ELR (cell line): Measurements from ENCODE around the gene TIE1.
A peak's percentile ranks its signal among the peaks of the same experiment; 100 is the strongest.

Experiments
- DNase-seq: peaks from one replicate; pipeline ENCODE4 v3.0.0-alpha.2; 2015; ENCODE audit warnings: low read depth

The TIE1 gene

DNA sequence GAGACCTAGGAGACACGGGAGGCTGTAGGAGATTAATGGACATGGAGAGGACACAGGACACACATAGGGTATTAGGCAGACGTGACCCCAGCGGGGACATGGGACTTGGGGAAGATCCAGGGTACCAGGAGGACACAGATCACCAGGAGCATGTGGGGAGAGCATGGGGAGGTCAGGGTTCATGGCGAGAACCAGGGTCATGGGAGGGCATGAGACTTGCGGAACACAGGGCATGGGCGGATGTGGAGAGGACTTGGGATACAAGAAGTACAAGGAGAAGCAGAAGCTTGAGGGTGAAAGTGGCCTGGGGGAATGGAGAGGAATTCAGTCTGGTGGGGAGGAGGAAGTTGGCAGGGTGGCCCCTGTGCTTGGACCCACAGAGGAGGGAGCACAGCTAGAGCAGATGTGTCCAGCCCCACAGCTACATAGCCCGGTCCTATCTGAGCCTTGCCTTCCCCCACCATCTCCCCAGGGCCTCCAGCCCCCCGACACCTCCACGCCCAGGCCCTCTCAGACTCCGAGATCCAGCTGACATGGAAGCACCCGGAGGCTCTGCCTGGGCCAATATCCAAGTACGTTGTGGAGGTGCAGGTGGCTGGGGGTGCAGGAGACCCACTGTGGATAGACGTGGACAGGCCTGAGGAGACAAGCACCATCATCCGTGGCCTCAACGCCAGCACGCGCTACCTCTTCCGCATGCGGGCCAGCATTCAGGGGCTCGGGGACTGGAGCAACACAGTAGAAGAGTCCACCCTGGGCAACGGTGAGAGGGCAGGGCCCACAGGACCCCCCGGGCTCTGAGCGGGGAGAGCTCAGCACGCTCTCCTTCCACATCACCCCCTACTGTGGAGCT lies 12.1 kb downstream of the TIE1 start:
- no peak for DNase-seq

DNA sequence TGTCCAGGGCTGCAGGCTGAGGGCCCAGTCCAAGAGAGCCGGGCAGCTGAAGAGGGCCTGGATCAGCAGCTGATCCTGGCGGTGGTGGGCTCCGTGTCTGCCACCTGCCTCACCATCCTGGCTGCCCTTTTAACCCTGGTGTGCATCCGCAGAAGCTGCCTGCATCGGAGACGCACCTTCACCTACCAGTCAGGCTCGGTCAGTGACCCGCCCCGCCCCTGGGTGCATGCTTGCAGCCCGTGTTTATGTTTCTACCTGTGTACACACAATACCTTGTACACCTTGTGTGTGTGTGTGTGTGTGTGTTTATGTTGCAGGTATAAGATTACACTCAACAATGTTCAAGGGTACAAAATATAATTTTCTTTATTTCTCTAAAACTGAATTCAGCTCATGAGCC lies 13.0 kb downstream of the TIE1 start:
- no peak for DNase-seq

DNA sequence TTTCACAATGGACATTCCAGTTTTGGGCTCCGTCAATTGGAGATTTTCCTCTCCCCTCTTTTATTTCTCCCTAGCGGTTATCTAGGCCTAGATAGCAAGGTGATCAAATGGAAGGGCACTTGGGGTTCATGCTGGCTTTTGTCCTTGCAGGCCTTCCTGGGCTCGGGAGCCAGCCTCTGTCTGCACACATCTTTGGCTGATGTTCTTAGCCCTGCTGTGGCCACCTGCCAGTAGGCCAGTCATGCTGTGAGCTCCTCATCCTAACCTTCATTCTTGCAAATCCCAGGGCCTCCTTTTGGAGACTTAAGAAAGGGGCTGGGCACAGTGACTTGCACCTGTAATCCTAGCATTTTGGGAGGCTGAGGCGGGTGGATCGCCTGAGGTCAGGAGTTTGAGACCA lies 13.5 kb downstream of the TIE1 start:
- DNase-seq, result no peak

DNA sequence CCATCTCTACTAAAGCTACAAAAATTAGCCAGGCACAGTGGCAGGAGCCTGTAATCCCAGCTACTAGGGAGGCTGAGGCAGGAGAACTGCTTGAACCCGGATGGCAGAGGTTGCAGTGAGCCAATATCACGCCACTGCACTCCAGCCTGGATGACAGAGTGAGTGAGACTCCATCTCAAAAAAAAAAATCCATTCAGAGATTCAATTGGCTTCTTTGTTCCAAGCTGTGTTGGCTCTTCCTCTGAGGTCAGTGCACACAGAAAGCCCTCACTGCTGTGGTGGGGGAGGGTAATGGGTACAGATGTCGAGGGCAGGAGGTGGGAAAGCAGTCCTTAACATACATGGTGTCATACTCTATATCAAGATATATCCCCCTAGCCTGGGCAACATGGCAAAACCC lies 14.7 kb downstream of the TIE1 start:
- DNase-seq, result no peak

DNA sequence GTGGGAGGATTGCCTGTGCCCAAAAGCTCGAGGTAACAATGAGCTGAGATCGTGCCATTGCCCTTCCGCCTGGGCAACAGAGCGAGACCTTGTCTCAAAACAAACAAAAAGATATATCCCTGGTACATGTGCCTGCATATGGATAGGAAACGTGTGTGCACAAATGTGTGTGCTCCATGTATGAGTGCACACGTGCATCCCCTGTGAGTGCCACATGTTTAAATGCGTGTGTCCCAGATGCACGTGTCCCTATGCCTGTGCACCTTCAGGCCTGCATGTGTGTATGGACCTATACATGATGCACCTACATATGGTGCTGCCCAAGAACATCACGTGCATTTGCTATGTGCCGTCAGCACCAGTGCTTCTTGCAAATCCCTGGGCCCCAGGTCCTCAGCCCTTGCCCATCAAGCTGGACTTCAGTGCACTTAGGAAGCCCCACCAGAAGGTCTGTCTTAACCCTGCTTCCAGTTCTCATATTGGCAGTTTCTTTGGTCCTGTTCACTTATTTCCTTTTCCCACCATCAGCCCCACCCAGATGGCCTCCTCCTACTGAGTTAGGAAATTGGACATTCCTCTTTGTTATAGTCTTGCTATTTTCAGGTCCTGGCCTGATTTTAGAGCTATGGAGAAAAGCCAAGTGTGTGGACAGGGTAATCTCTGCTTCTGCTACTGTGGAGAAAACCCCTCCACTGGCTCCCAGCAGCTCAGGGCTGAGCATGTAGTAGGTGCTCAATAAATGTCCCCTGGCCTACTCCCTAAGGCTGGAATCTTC lies 15.4 kb downstream of the TIE1 start:
- no peak for DNase-seq

DNA sequence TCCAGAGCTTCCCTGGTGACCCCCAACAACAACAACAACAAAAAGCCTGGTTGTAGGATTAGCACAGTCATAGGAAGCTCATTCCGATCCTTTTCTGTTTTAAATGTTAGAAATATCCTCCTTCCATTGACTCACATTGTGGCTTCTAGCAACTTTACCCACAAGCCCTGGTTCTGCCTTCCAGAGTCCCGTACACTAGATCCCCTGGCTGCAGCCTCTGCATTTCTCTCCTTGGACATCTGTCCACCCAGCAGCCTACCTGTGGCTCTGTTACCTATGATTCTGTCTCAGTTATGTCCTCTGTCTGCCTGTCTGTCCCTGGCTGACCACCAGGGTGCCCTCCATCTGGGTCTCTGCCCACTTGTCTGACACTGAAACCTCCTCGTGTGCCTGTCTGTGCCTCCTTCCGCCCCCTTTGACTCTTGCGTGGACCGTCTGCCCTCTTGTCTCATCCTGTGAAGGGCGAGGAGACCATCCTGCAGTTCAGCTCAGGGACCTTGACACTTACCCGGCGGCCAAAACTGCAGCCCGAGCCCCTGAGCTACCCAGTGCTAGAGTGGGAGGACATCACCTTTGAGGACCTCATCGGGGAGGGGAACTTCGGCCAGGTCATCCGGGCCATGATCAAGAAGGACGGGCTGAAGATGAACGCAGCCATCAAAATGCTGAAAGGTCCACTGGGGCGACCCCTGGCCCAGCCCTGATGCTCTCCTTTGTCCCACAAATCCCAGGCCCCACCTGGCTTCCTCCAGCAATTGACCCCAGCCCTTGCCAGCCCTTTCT lies 16.1 kb downstream of the TIE1 start:
- no peak for DNase-seq

DNA sequence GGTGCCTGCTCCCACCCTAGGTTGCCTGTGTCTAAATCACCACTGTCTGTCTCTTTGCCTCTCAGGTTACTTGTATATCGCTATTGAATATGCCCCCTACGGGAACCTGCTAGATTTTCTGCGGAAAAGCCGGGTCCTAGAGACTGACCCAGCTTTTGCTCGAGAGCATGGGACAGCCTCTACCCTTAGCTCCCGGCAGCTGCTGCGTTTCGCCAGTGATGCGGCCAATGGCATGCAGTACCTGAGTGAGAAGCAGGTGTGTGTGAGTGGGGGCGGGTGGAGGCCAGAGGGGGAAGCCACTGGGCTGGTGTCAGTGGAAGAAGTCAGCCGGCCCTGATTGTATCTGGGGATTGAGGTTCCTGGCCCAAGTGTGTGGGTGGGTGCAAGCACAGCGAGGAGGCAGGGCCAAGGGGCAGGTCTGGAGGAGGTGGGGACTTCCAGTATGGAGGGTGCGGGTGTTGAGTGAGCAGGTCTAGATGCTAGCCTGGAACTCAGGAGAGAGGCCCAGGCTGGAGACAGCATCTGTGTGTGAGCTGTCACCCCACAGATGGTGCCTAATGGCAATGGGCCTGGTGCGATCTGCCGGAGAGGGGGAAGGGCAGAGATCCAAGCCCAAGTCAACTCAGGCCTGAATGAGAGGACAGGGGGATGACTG lies 17.2 kb downstream of the TIE1 start:
- DNase-seq, result no peak

DNA sequence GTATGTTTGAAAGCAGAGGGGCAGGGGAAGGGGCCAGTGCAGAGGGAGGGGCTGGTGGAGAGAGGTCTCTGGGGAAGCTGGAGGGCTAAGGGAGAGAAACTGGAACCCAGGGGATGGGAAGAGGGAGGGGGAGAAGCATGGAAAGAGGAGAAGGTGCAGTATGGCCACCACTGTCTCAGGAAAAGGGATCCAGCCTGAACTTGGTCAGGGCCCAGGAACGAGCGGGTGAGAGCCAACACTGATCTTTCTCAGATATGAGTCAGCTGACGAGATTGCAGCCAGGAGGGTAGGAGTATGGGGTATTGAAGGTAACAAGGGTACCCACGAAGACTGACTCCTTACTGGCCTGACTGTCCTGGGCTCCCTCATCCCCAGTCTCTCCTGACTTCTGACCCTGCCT lies 18.0 kb downstream of the TIE1 start:
- no peak for DNase-seq

DNA sequence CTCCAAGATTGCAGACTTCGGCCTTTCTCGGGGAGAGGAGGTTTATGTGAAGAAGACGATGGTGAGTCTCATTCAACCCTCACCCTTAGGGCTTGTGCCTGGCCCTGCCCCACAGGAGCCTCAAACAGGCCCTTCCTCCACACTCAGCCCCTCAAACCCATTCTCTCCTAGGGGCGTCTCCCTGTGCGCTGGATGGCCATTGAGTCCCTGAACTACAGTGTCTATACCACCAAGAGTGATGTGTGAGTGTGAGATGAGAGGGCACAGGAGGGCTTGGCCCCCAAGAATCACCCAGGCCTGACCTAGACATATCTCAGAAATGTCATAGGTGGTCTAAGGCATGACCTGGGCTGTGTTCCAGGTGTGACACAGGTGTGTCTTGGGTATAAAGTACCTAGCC lies 18.5 kb downstream of the TIE1 start:
- no peak for DNase-seq

DNA sequence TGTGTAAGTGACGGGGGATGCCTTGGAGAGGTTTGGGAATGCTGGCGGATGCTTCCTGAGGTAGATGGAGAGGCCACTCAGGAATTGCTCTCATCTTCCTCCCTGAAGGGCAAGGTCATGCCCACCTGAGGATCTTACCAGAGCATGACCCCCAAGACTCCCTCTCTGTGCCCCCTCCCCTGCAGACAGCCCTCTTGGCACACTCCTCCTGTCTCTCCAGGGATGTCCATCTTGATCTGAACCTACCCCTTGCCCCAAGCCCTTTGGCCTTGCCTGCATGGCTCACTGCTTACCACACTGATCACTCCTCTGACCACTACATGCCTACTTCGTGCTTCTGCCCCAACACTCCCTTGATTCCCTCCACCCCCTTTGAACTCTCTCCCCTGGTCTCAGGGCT lies 19.0 kb downstream of the TIE1 start:
- DNase-seq, result no peak

DNA sequence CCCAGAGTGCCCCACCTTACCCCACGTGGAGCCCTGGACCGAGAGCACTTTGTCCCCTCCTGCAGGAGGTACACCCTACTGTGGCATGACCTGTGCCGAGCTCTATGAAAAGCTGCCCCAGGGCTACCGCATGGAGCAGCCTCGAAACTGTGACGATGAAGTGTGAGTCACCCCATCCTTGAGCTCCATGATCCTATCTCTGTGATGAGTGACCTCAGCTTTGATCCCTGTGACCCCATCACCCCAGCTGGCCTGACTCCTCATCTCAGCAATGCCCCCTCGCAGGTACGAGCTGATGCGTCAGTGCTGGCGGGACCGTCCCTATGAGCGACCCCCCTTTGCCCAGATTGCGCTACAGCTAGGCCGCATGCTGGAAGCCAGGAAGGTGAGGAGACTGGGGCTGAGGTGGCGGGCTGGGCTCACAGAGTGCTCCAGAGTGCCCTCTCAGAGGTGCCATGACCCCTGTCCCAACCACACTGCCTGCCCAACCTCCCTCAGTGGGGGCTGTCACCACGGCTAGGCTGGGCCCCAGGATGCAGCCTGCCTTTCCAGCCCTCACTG lies 20.6 kb downstream of the TIE1 start:
- peak; percentile 34 for DNase-seq

DNA sequence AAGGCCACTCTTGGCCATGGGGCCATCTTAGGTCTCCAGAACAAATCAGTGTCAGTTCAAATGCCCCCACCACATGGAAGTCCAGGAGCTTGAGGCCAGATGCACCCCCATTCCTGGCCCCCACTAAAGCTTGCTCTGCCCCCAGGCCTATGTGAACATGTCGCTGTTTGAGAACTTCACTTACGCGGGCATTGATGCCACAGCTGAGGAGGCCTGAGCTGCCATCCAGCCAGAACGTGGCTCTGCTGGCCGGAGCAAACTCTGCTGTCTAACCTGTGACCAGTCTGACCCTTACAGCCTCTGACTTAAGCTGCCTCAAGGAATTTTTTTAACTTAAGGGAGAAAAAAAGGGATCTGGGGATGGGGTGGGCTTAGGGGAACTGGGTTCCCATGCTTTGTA lies 21.7 kb downstream of the TIE1 start:
- no peak for DNase-seq

DNA sequence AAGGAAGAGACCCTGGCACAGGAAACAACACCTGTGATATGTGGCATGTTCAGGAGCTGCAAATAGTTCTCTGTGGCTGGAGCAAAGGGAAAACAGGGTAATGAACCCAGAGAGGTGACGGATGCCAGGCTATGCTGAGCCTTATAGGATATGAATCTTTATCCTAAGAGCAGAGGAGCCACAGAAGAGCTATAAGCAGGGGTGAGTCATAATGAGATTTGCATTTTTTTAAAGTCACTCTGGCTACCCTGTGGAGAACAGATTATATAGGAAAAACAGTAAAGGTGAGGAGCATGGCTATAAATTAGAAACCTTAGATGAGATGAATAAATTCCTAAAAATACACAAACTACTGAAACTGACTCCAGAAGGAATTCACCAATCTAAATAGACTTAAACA lies 24.0 kb downstream of the TIE1 start:
- DNase-seq, result peak; percentile 40

DNA sequence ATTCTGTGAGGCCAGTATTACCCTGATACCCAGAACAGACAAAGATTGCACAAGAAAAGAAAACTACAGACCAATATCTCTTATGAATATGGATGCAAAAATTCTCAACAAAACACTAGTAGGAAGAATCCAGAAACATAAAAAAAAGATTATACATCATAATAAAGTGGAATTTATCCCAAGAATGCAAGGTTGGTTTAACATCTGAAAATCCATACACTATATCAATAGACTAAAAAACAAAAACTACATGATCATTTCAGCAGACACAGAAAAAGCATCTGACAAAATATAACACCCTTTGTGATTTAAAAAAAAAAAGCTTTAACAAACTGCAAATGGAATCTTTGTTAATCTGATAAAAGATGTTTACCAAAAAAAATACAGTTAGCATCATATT lies 24.6 kb downstream of the TIE1 start:
- no peak for DNase-seq

DNA sequence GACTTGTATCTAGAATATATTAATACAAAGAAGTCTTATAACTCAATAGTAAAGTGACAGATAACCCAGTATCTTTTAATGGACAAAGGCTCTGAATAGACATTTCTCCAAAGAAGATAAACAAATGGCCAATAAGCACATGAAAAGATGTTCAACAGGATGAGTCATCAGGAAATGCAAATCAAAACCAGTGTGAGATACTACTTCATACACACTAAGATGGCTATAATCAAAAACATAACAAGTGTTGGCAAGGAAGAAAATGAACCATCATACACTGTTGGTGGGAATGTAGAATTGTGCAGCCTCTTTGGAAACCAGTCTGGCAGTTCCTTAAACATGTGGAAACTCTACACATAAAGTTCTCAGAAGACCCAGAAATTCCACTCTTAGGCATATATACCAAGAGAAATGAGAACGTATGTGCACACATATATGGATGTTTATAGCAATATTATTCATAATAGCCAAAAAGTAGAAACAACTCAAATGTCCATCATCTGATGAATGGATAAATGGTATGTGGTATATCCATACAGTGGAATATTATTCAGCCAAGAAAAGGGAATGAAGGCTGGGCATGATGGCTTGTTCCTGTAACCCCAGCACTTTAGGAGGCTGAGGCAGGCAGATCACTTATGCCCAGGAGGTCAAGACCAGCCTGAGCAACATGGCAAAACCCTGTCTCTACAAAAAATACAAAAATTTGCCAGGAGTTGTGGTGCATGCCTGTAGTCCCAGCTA lies 26.9 kb downstream of the TIE1 start:
- peak; percentile 31 for DNase-seq

DNA sequence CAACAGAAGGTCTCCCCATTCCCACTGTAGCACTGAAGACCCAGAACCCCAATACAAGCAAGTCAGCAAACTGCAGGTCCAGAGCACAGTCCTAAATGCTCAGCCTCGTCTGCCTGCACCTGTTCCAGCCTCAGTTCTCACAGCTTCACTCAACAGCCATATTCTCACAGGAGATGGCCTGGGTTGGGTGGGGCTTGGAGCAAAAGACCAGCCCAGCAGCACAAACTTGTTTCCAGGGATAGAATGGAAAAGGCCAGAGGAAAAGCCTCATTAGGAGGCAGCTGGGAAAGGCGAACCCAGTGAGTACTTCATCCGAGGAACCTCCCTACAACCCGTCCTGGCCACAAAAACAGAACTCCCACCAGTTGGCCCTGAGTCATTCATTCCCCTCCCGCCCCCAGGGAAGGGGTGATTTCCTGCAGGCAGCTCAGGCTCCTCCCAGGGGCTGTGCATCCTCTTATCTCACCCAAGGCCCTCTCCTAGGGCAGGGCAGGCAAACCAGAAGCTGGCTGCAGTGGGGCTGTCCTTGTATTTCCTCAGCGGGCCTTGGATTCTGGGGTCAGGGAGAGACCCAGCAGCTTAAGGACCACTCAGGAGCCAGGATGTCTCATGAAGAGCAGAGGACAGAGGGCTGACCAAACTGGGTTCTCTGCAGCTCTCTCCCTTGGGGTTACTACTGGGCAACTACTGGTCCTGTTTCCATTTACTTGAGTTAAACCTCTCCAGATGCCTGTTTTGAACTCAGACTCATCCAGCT lies 29.4 kb downstream of the TIE1 start:
- peak; percentile 84 for DNase-seq

DNA sequence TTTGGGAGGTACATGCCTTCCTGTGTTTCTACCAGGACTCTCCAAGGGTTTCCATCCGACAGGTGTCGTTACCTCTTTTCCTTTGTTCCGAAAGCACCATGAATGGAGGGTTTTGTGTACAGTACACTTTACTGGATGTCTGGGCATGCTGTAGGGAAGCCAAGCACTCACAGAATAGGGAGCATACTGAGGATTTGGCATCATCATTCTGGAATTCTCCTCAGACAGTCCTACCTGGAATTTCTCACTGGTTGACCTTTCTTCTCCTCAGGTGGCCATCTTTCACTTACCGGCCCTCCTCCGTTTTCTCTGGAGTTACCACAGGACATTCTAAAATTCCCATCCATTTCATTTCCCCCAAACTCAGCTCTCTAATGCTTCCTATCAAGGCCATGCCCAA lies 30.9 kb downstream of the TIE1 start:
- DNase-seq, result no peak

DNA sequence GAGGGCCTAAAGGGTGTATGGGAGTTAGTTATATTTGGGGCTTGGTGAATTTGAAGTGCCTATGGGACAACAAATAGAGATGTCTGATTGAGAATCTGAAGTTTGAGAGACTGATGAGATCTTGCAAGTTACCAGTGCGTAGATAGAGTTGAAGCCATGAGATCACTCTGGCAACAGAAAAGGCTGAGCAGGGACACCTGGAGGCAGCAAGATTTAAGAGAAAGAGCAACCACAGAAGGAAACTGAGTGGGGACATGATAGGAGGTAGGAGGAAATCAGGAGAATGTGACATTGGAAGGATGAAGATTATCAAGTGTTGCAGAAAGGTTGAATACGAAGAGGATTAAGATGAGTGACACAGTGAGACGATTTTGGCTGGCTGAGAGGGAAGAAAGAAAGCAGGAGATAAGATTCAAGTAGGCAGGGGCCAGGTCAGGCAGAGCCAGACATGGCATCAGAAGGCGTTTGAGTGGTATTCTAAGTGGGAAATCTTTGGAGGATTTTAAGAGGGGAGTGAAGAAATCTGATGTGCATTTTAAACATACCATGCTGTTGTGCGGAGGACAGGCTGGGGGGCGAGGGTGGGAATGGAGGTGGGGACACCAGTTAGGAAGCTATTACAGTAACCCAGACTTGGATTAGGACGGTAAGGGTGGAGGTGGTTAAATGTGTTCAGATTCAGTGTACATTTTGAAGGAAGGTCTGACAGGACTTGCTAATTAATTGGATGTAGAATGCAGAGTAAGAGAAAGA lies 33.8 kb downstream of the TIE1 start:
- DNase-seq, result no peak

DNA sequence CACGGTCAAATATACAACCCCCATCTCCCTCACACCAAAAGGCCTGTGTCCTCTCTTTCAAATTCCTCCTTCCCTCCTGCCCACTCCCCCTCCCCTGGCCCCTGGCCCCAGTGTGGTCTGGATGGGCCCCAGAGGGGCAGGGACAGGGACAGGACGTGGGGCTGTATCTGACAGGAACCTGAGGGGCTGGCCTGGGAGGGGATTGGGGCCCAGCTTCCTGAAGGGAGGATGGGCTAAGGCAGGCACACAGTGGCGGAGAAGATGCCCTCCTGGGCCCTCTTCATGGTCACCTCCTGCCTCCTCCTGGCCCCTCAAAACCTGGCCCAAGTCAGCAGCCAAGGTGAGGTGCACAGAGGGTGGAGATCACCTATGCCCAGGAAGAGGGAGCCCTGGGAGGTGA lies 36.8 kb downstream of the TIE1 start, which contains the start of gene MPL:
TSS of gene MPL (plus strand) at position 231 of the 400 bp plus-strand sequence. CDS start at position 262, 31 bp downstream.
- no peak for DNase-seq

DNA sequence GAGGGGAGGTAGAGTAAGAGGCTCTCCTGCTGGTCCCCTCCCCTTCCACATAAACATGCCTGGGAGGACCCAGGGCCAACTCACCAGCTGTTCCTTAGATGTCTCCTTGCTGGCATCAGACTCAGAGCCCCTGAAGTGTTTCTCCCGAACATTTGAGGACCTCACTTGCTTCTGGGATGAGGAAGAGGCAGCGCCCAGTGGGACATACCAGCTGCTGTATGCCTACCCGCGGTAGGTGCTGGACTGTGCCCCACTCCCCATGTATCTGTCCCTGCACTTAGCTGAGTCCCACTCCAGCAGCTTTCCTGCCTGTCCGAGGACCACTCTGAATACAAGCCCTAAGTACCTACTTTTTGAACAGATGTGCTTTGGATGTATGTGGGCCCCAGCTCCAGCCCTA lies 37.2 kb downstream of the TIE1 start:
- DNase-seq, result no peak
